IMR-90 (cell line): Measurements from ENCODE around the gene ADAMTS17. TPM values are rescaled to one million over a fixed set of nuclear protein-coding genes. Genes with fewer than 3 reads are reported as not detected.
A peak's percentile ranks its signal among the peaks of the same experiment; 100 is the strongest.

Experiments
- ATAC-seq: fragments of 200-7000 bp; cut with Tn5 transposase; 2 replicates; pipeline ENCODE4 v1.9.1; 2020; ENCODE audit warnings: low read depth, mild to moderate bottlenecking, moderate library complexity
- BruUV-seq: library from RNA; stranded (reverse); fragments of 400-500 nt; replicated peaks from 2 replicates; lab custom pipeline; 2021; lab: Mats Ljungman, UMichigan
- CTCF ChIA-PET: fragments of 300-600 bp; formaldehyde crosslinking; extraction: SDS; loops from one replicate; lab custom pipeline; 2021; ENCODE audit warnings: antibody characterized with exemption; lab: Yijun Ruan, JAX
- POLR2A ChIA-PET: fragments of 300-600 bp; sonication (Branson Sonifier 250); formaldehyde crosslinking; loops from one replicate; lab custom pipeline; 2022; ENCODE audit warnings: antibody characterized with exemption; ENCODE audit not compliant: unreplicated experiment; lab: Charles Lee
- DNase-seq: peaks from one replicate; pipeline ENCODE4 v3.0.0; 2013
- H2AFZ ChIP-seq: replicated peaks from 2 replicates; pipeline ENCODE3; 2013; ENCODE audit warnings: low read length, mild to moderate bottlenecking; ENCODE audit not compliant: poor library complexity
- H2AK5ac ChIP-seq: 2 replicates; pipeline ENCODE4 v1.6.1; 2013; ENCODE audit warnings: low read depth, low read length, inconsistent platforms
- H2AK9ac ChIP-seq: replicated peaks from 2 replicates; pipeline ENCODE3; 2013; ENCODE audit warnings: mild to moderate bottlenecking, low read depth, low read length, moderate library complexity; ENCODE audit not compliant: poor library complexity
- H2BK120ac ChIP-seq: 2 replicates; pipeline ENCODE4 v1.6.1; 2013; ENCODE audit warnings: low read depth, low read length, inconsistent platforms
- H2BK15ac ChIP-seq: 3 replicates; pipeline ENCODE4 v1.6.1; 2013; ENCODE audit warnings: low read depth, low read length, inconsistent platforms
- H2BK20ac ChIP-seq: 2 replicates; pipeline ENCODE4 v1.6.1; 2013; ENCODE audit warnings: low read depth, mild to moderate bottlenecking, inconsistent platforms, low read length, moderate library complexity
- H2BK5ac ChIP-seq: 2 replicates; pipeline ENCODE4 v1.6.1; 2013; ENCODE audit warnings: mild to moderate bottlenecking, low read depth, low read length, inconsistent platforms; ENCODE audit not compliant: poor library complexity, severe bottlenecking
- H3K14ac ChIP-seq: replicated peaks from 2 replicates; pipeline ENCODE4 v1.6.1; 2013; ENCODE audit warnings: low read depth, low read length, inconsistent platforms
- H3K18ac ChIP-seq: 2 replicates; pipeline ENCODE4 v1.6.1; 2013; ENCODE audit warnings: low read depth, low read length, control low read depth
- H3K23ac ChIP-seq: 2 replicates; pipeline ENCODE4 v1.6.1; 2013; ENCODE audit warnings: low read depth, low read length, inconsistent platforms
- H3K27ac ChIP-seq: 2 replicates; pipeline ENCODE4 v1.5.1; 2013; ENCODE audit warnings: mild to moderate bottlenecking, control low read depth, low read length; ENCODE audit not compliant: insufficient read depth
- H3K27me3 ChIP-seq: 2 replicates; pipeline ENCODE4 v1.6.1; 2013; ENCODE audit warnings: low read length; ENCODE audit not compliant: control insufficient read depth, insufficient read depth
- H3K36me3 ChIP-seq: 2 replicates; pipeline ENCODE4 v1.6.1; 2013; ENCODE audit warnings: low read length, mixed read lengths; ENCODE audit not compliant: control insufficient read depth, insufficient read depth
- H3K4ac ChIP-seq: 2 replicates; pipeline ENCODE4 v1.6.1; 2013; ENCODE audit warnings: low read depth, low read length, inconsistent platforms
- H3K4me1 ChIP-seq: 2 replicates; pipeline ENCODE4 v1.6.1; 2013; ENCODE audit warnings: low read length, mixed read lengths; ENCODE audit not compliant: control insufficient read depth, insufficient read depth
- H3K4me2 ChIP-seq: 2 replicates; pipeline ENCODE4 v1.6.1; 2013; ENCODE audit warnings: low read depth, mild to moderate bottlenecking, control low read depth, low read length, moderate library complexity
- H3K4me3 ChIP-seq: 2 replicates; pipeline ENCODE4 v1.5.1; 2013; ENCODE audit warnings: low read depth, mild to moderate bottlenecking, control low read depth, low read length, moderate library complexity; ENCODE audit not compliant: insufficient read depth
- H3K56ac ChIP-seq: 2 replicates; pipeline ENCODE4 v1.6.1; 2013; ENCODE audit warnings: low read length, inconsistent platforms; ENCODE audit not compliant: insufficient read depth; ENCODE audit errors: extremely low read depth
- H3K79me1 ChIP-seq, 2 experiments: 2 replicates each; pipeline ENCODE4 v1.6.1; 2013; ENCODE audit warnings: low read length in 2 of 2, inconsistent platforms in 1 of 2, low read depth in 1 of 2
- H3K9ac ChIP-seq: 2 replicates; pipeline ENCODE4 v1.6.1; 2013; ENCODE audit warnings: low read depth, low read length, control low read depth
- H3K9me1 ChIP-seq: 2 replicates; pipeline ENCODE4 v1.6.1; 2013; ENCODE audit warnings: low read length, inconsistent platforms; ENCODE audit not compliant: insufficient read depth
- H3K9me3 ChIP-seq: 2 replicates; pipeline ENCODE4 v1.6.1; 2013; ENCODE audit warnings: low read length; ENCODE audit not compliant: control insufficient read depth, insufficient read depth
- H4K20me1 ChIP-seq: 2 replicates; pipeline ENCODE4 v1.6.1; 2013; ENCODE audit warnings: low read length, inconsistent platforms; ENCODE audit not compliant: insufficient read depth
- H4K5ac ChIP-seq: 2 replicates; pipeline ENCODE4 v1.6.1; 2013; ENCODE audit warnings: mild to moderate bottlenecking, low read depth, low read length, control low read depth
- H4K8ac ChIP-seq, 2 experiments: 2 replicates each; pipeline ENCODE4 v1.6.1; 2013; ENCODE audit warnings: low read depth in 2 of 2, low read length in 2 of 2, control low read depth in 1 of 2, inconsistent platforms in 1 of 2
- H4K91ac ChIP-seq: 2 replicates; pipeline ENCODE4 v1.6.1; 2013; ENCODE audit warnings: low read depth, low read length, inconsistent platforms; ENCODE audit not compliant: insufficient read depth
- BHLHE40 ChIP-seq: fragments of 150-350 bp; IDR thresholded peaks from 2 replicates; pipeline ENCODE4 v1.6.1; 2016; ENCODE audit warnings: mild to moderate bottlenecking, low read depth, low read length
- CEBPB ChIP-seq: IDR thresholded peaks from 2 replicates; pipeline ENCODE4 v1.6.1; 2012; ENCODE audit warnings: low read depth, low read length, improper control_type of control experiment
- CHD1 ChIP-seq: IDR thresholded peaks from 2 replicates; pipeline ENCODE4 v1.6.1; 2012; ENCODE audit warnings: low read depth, low read length, improper control_type of control experiment
- CTCF ChIP-seq: conservative IDR thresholded peaks from 2 replicates; pipeline ENCODE4 v1.5.1; 2012; ENCODE audit warnings: mild to moderate bottlenecking, low read depth, low read length, improper control_type of control experiment
- ELK1 ChIP-seq: fragments of 150-350 bp; IDR thresholded peaks from 2 replicates; pipeline ENCODE4 v1.6.1; 2016; ENCODE audit warnings: low read depth, mild to moderate bottlenecking, low read length, moderate library complexity, borderline replicate concordance
- FOS ChIP-seq: fragments of 150-350 bp; IDR thresholded peaks from 2 replicates; pipeline ENCODE4 v1.6.1; 2016; ENCODE audit warnings: low read depth, low read length
- MAZ ChIP-seq: IDR thresholded peaks from 2 replicates; pipeline ENCODE4 v1.6.1; 2012; ENCODE audit warnings: low read depth, mild to moderate bottlenecking, low read length, improper control_type of control experiment, moderate library complexity, borderline replicate concordance
- MXI1 ChIP-seq: IDR thresholded peaks from 2 replicates; pipeline ENCODE4 v1.6.1; 2012; ENCODE audit warnings: low read depth, mild to moderate bottlenecking, low read length, moderate library complexity, borderline replicate concordance
- NFE2L2 ChIP-seq: fragments of 150-350 bp; IDR thresholded peaks from 2 replicates; pipeline ENCODE4 v1.6.1; 2016; ENCODE audit warnings: low read depth, mild to moderate bottlenecking, low read length
- POLR2A ChIP-seq: IDR thresholded peaks from 2 replicates; pipeline ENCODE4 v1.6.1; 2012; ENCODE audit warnings: mild to moderate bottlenecking, low read depth, low read length
- RFX5 ChIP-seq: IDR thresholded peaks from 2 replicates; pipeline ENCODE4 v1.8.0; 2012; ENCODE audit warnings: low read depth, mild to moderate bottlenecking, low read length, moderate library complexity
- SMC3 ChIP-seq: fragments of 150-350 bp; IDR thresholded peaks from 2 replicates; pipeline ENCODE4 v1.6.1; 2016; ENCODE audit warnings: low read depth, mild to moderate bottlenecking, antibody characterized with exemption, low read length, moderate library complexity
- USF2 ChIP-seq: fragments of 150-350 bp; IDR thresholded peaks from 2 replicates; pipeline ENCODE4 v1.6.1; 2017; ENCODE audit warnings: mild to moderate bottlenecking, antibody characterized with exemption, low read length, low read depth
- WGBS, 2 experiments: methylation state at CpG; one replicate each; pipeline versions ENCODE4 v1.1.5 to v1.1.7; 2013; ENCODE audit warnings: missing lambda C conversion rate in 2 of 2; ENCODE audit not compliant: insufficient read length in 1 of 2; ENCODE audit errors: extremely low coverage in 2 of 2; 5-methylcytosine and 5-hydroxymethylcytosine counted together
- dilution Hi-C: fragments of 300-500 bp; cut with HindIII; formaldehyde crosslinking; loops from one replicate; pipeline ENCODE4 v1.14.3; 2018; ENCODE audit warnings: low sequenced_read_pairs; ENCODE audit not compliant: unreplicated experiment
- in situ Hi-C: fragments of 300-500 bp; cut with MboI; formaldehyde crosslinking; loops from 3 replicates; pipeline ENCODE4 v1.14.3; 2019; ENCODE audit warnings: low sequenced_read_pairs, inconsistent platforms, mixed read lengths
- intact Hi-C: fragments of 100-400 bp; cut with micrococcal nuclease; formaldehyde crosslinking; loops from 2 replicates; pipeline ENCODE4 v1.10.0; 2022
- polyA plus RNA-seq, 3 experiments: library from polyadenylated mRNA; depleted of rRNA; stranded (reverse); fragments of >200 nt; gene quantifications; 2 replicates each; pipeline ENCODE4 v1.2.3, GENCODE V29; 2012; ENCODE audit warnings: low replicate concordance in 1 of 3
- total RNA-seq: library from RNA; depleted of rRNA; stranded (reverse); fragments of >200 nt; gene quantifications from 2 replicates; pipeline ENCODE4 v1.2.3, GENCODE V29; 2012

The ADAMTS17 gene
- total and polyA plus RNA-seq, 2 of the 4 experiments (the other 2 are of a cell fraction), result 0.03 TPM; not detected in 1

- BruUV-seq, result no TSS peak
- TF ChIP-seq CTCF (no peak), NFE2L2 (no peak), ELK1 (no peak), RFX5 (no peak), CEBPB (peak; percentile 77), POLR2A (no peak), BHLHE40 (0 out of 2 replicates have a peak, but pooled peaks have one; percentile 2), USF2 (no peak), SMC3 (no peak), CHD1 (no peak), MAZ (0 out of 2 replicates have a peak, but pooled peaks have one; percentile 14), FOS (peak; percentile 89), MXI1 (no peak)
Measured at GRCh38 chr15:100093211-100094126, 248.3 kb downstream of the ADAMTS17 start.

More at GRCh38 chr15:100093211-100094126, 248.3 kb downstream of the ADAMTS17 start:
- peak overlapping the region; percentile 56; the same call in 1 of the 2 replicates for H3K14ac ChIP-seq
- H3K9me1 ChIP-seq, result peaks cover 24% of the 10 kb centered on the region
- H3K27me3 ChIP-seq, result no peaks in the 10 kb centered on the region
- peak overlapping the region; percentile 86; the same call in 2 of the 3 replicates for H2BK15ac ChIP-seq
- H3K18ac ChIP-seq, result peak overlapping the region; percentile 31
- no peaks in the 10 kb centered on the region for H3K36me3 ChIP-seq
- dilution Hi-C loops, result no loop called here
- peak overlapping the region; percentile 86 for H2AK5ac ChIP-seq
- peak overlapping the region; percentile 94 for H2BK120ac ChIP-seq
- no peaks in the 10 kb centered on the region for H4K20me1 ChIP-seq
- ChIA-PET POLR2A (no interaction called here), CTCF (no interaction called here)
- peak overlapping the region; percentile 35 for H2AK9ac ChIP-seq
- H3K27ac ChIP-seq, result peak overlapping the region; percentile 76
- H3K23ac ChIP-seq, result peak overlapping the region; percentile 59
- H3K9ac ChIP-seq, result no peak overlapping the region
- peak overlapping the region; percentile 82 for H3K4ac ChIP-seq
- H3K4me1 ChIP-seq, result peaks cover 12% of the 10 kb centered on the region
- H3K79me1 ChIP-seq, result no peaks in the 10 kb centered on the region
- peak overlapping the region; percentile 30 to 63; a peak in 3 of 4 replicates for H4K8ac ChIP-seq
- DNase-seq (peak; percentile 88), ATAC-seq (peak; percentile 91)
- WGBS, 2 experiments, result 87% methylated on average over 3 of the region's 13 CpGs; no CpG with 5 or more reads in 1 of the 2 experiments
- no peak overlapping the region; the same call in 1 of the 2 replicates for H3K56ac ChIP-seq
- H2BK5ac ChIP-seq, result peak overlapping the region; percentile 47
- no peaks in the 10 kb centered on the region; the same call in 1 of the 2 replicates for H3K9me3 ChIP-seq
- intact Hi-C loops, result no loop called here
- H2BK20ac ChIP-seq, result peak overlapping the region; percentile 96
- H3K4me2 ChIP-seq, result peak overlapping the region; percentile 37; the same call in 1 of the 2 replicates
- in situ Hi-C loops, result no loop called here
- peak overlapping the region; percentile 4 for H2AFZ ChIP-seq
- H4K5ac ChIP-seq, result peak overlapping the region; percentile 16; the same call in 1 of the 2 replicates
- H3K4me3 ChIP-seq, result no peak overlapping the region
- peak overlapping the region; percentile 90 for H4K91ac ChIP-seq
